BLaER1 treated with 17β-estradiol and CSF1 and Interleukin-3, amounts not matched to agents 10 nM and 100 nM (cell line): ENCODE results near the gene NDUFS2.

Experiments used
- H3K27ac ChIP-seq, 11 experiments: shearing (Covaris generic); formaldehyde crosslinking; 2 replicates each; pipeline ENCODE4 v1.8.1; 2022
- H3K27me3 ChIP-seq, 11 experiments: shearing (Covaris generic); formaldehyde crosslinking; 2 replicates each; pipeline ENCODE4 v1.8.1; 2022
- H3K36me3 ChIP-seq, 11 experiments: shearing (Covaris generic); formaldehyde crosslinking; 2 replicates each; pipeline ENCODE4 v1.8.1; 2022
- H3K4me1 ChIP-seq, 10 experiments: shearing (Covaris generic); formaldehyde crosslinking; 2 replicates each; pipeline ENCODE4 v1.8.1; 2022
- H3K4me2 ChIP-seq, 11 experiments: shearing (Covaris generic); formaldehyde crosslinking; 2 replicates each; pipeline ENCODE4 v1.8.1; 2022
- H3K4me3 ChIP-seq, 10 experiments: shearing (Covaris generic); formaldehyde crosslinking; 2 replicates each; pipeline ENCODE4 v1.8.1; 2022
- H3K9ac ChIP-seq, 11 experiments: shearing (Covaris generic); formaldehyde crosslinking; 2 replicates each; pipeline ENCODE4 v1.8.1; 2022
- H3K9me3 ChIP-seq, 11 experiments: shearing (Covaris generic); formaldehyde crosslinking; replicated peaks in 1 of 11; 2 replicates each; pipeline ENCODE4 v1.8.1; 2022
- H4K20me1 ChIP-seq, 11 experiments: shearing (Covaris generic); formaldehyde crosslinking; 2 replicates each; pipeline ENCODE4 v1.8.1; 2022
- Cebpa-rat ChIP-seq, 11 experiments: shearing (Covaris generic); IDR thresholded peaks; 2 replicates each; pipeline ENCODE4 v1.8.1; 2022

NDUFS2 gene

DNA sequence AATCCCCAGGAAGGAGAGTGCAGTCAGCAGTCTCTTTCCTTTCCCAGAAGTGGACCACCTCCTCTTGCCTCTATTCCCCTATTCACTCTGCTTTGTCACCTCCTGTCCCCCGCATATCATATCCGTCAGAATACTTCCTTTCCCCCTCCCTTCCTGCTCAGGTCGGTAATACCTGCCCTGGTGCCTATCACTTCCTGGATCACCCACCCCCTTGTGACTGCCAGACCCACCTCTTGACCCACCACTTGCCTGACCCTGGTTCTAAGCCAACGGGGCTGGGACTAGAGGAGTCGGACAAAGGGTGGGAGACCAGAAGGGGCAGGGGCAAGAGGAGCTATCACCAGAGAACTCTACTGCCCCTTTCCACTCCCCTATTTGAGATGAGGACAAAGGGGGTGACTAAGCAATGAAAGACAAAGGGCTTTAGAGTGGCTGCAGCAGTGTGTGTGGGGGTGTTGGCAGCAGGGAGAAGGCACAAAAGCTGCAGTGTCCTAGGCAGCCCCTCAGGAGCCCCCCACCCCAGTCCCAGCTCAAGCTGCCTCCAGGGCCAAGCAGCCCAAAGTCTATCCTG is 1.7 kb upstream of the NDUFS2 start:
- Histone ChIP-seq H3K36me3 (peaks cover 3 to 24% (median 20%) of the 10 kb centered on the region in 11 experiments; a peak in 20 of 22 replicates), H3K4me3 (no peak overlapping the region), H3K4me1 (peaks cover 58 to 93% (median 77%) of the 10 kb centered on the region in 10 experiments), H3K27ac (peak overlapping the region; percentile 82 to 93 (median 90)), H3K4me2 (peak overlapping the region; percentile 71 to 94 (median 88)), H3K9me3 (no peaks in the 10 kb centered on the region), H3K9ac (peak overlapping the region in 7 of 11 experiments; percentile 30 to 89 (median 83); a peak in 8 of 22 replicates), H3K27me3 (no peaks in the 10 kb centered on the region), H4K20me1 (no peaks in the 10 kb centered on the region)
- no peak for TF ChIP-seq Cebpa-rat (IDR thresholded peaks at IDR 0.05)

DNA sequence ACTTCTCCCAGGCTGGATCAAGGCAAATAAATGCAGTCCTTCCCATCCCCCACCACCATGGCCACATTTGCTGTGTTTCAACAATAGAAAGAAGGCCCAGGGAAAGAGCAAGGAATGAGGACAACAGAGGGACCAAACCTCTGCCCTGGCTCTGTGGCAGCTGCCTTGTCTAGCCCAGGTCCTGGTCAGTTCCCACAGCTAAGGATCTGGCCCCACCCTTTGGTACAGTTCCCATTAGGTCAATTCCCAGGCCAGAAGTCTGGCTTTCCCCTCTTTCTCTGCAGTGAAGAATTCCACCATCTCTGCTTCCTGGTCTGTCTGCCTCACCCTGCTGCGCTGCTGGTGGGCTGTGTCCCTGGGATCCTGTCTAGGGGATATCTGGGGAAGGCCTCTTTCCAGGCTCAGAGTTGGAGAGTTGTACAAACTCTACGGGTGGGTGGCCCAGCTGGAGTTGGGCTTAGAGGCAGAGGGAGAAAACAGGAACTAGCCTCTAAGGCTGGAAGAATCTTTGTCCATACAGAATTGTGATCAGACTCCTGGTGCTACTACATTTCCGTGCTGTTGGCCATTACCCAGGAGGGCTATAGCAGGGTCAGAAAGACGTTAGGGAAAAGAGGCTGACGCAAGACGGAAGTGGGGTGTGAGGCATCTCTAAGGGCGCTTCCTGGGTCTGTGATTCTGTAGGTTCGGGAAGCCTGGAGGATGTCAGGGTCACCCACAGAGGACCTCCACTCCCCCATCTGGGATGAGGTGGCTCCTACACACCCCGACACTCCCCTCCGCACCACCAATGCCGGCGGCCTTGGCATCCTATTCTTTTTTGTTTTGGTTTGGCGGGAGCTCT is 953 bp upstream of the NDUFS2 start:
- no peaks in the 10 kb centered on the region for H4K20me1 ChIP-seq
- H3K27me3 ChIP-seq = no peaks in the 10 kb centered on the region
- no peak for TF ChIP-seq Cebpa-rat (IDR thresholded peaks at IDR 0.05)
- no peaks in the 10 kb centered on the region for H3K9me3 ChIP-seq
- H3K4me3 ChIP-seq = peak overlapping the region in 9 of 10 experiments; percentile 65 to 85 (median 77); a peak in 19 of 20 replicates
- H3K36me3 ChIP-seq = peaks cover 5 to 31% (median 26%) of the 10 kb centered on the region in 11 experiments
- H3K9ac ChIP-seq = peak overlapping the region; percentile 82 to 92 (median 88); a peak in 21 of 22 replicates
- peaks cover 55 to 93% (median 73%) of the 10 kb centered on the region in 10 experiments for H3K4me1 ChIP-seq
- H3K4me2 ChIP-seq = peak overlapping the region; percentile 71 to 94 (median 88)
- peak overlapping the region; percentile 82 to 93 (median 90) for H3K27ac ChIP-seq

DNA sequence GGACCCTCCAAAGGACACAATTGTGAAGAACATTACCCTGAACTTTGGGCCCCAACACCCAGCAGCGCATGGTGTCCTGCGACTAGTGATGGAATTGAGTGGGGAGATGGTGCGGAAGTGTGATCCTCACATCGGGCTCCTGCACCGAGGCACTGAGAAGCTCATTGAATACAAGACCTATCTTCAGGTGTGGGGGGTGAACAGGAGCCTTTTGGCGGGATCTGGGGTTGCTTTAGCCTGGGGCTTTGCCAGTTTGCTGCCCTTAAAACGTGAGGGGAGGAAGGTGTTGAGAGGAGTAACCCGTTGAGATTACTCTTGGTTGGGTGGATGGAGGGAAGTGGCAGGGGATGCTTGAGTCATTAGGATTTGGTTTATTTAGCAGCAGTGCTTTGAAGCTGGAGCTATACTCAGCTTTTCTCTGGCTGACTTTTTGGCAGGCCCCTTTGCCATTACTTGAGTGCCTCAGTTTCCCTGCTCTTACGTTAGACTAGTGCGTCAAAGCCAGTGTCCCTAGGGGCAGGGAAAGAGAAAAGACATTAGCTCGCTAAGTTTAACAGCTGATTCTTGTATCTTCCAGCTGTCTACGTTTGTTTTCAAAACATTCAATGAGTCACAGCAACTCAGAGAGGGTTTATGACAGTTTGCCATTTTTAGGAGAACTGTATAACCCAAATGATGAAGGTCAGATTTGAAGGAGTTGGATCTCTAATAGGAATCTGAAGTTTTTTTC is 4.4 kb downstream of the NDUFS2 start:
- no peaks in the 10 kb centered on the region for H3K9me3 ChIP-seq
- H3K9ac ChIP-seq = peak overlapping the region in 2 of 11 experiments; percentile 39 to 40; a peak in 3 of 22 replicates
- peaks cover 0 to 18% (median 5%) of the 10 kb centered on the region in 11 experiments; a peak in 9 of 22 replicates for H4K20me1 ChIP-seq
- H3K36me3 ChIP-seq = peaks cover 56 to 84% (median 79%) of the 10 kb centered on the region in 11 experiments
- H3K27ac ChIP-seq = peak overlapping the region in 1 of 11 experiments; percentile 34; a peak in 1 of 22 replicates
- H3K27me3 ChIP-seq = no peaks in the 10 kb centered on the region
- no peak overlapping the region for H3K4me3 ChIP-seq
- peaks cover 20 to 77% (median 33%) of the 10 kb centered on the region in 10 experiments for H3K4me1 ChIP-seq
- TF ChIP-seq Cebpa-rat (IDR thresholded peaks at IDR 0.05) = no peak
- H3K4me2 ChIP-seq = peak overlapping the region in 3 of 11 experiments; percentile 30 to 92 (median 53); a peak in 6 of 22 replicates

- no peak for TF ChIP-seq Cebpa-rat (IDR thresholded peaks at IDR 0.05)
- peaks cover 62 to 90% (median 85%) of the 10 kb centered on the region in 11 experiments for H3K36me3 ChIP-seq
Observed at GRCh38 chr1:161207173-161207572, 5.0 kb downstream of the NDUFS2 start.

GRCh38 chr1:161209790-161210409 is 7.7 kb downstream of the NDUFS2 start:
- Histone ChIP-seq H3K4me1 (peaks cover 16 to 75% (median 27%) of the 10 kb centered on the region in 10 experiments), H3K4me2 (peak overlapping the region in 5 of 11 experiments; percentile 1 to 62 (median 56); a peak in 9 of 22 replicates), H4K20me1 (peaks cover 0 to 43% (median 10%) of the 10 kb centered on the region in 11 experiments; a peak in 10 of 22 replicates), H3K9ac (no peak overlapping the region), H3K36me3 (peaks cover 85 to 100% (median 93%) of the 10 kb centered on the region in 11 experiments), H3K27ac (no peak overlapping the region), H3K9me3 (no peaks in the 10 kb centered on the region), H3K27me3 (peaks cover 0 to 1% (median 0%) of the 10 kb centered on the region in 11 experiments; a peak in 4 of 22 replicates), H3K4me3 (no peak overlapping the region)
- TF ChIP-seq Cebpa-rat (IDR thresholded peaks at IDR 0.05) = no peak

More at GRCh38 chr1:161207173-161207572, 5.0 kb downstream of the NDUFS2 start:
- Histone ChIP-seq H3K9ac (peak overlapping the region in 2 of 11 experiments; percentile 39 to 40; a peak in 3 of 22 replicates), H3K27ac (peak overlapping the region in 1 of 11 experiments; percentile 34; a peak in 1 of 22 replicates), H3K9me3 (no peaks in the 10 kb centered on the region), H3K4me2 (peak overlapping the region in 3 of 11 experiments; percentile 30 to 92 (median 53); a peak in 4 of 22 replicates), H3K4me3 (no peak overlapping the region), H4K20me1 (peaks cover 0 to 21% (median 6%) of the 10 kb centered on the region in 11 experiments; a peak in 9 of 22 replicates), H3K4me1 (peaks cover 16 to 73% (median 29%) of the 10 kb centered on the region in 10 experiments), H3K27me3 (no peaks in the 10 kb centered on the region)

GRCh38 chr1:161214369-161214768 is 12.2 kb downstream of the NDUFS2 start:
- H3K4me1 ChIP-seq = peaks cover 57 to 80% (median 61%) of the 10 kb centered on the region in 10 experiments
- H3K36me3 ChIP-seq = peaks cover 52 to 66% (median 56%) of the 10 kb centered on the region in 11 experiments
- H3K9ac ChIP-seq = peak overlapping the region in 4 of 11 experiments; percentile 54 to 91 (median 87); a peak in 7 of 22 replicates
- H3K27me3 ChIP-seq = peaks cover 8 to 42% (median 38%) of the 10 kb centered on the region in 11 experiments; a peak in 21 of 22 replicates
- H3K9me3 ChIP-seq = no peaks in the 10 kb centered on the region
- peak overlapping the region in 5 of 11 experiments; percentile 20 to 92 (median 83); a peak in 9 of 22 replicates for H3K27ac ChIP-seq
- peak overlapping the region in 5 of 10 experiments; percentile 44 to 81 (median 70); a peak in 9 of 20 replicates for H3K4me3 ChIP-seq
- TF ChIP-seq Cebpa-rat (IDR thresholded peaks at IDR 0.05) = no peak
- H3K4me2 ChIP-seq = peak overlapping the region; percentile 77 to 100 (median 94)
- peaks cover 9 to 66% (median 30%) of the 10 kb centered on the region in 11 experiments; a peak in 18 of 22 replicates for H4K20me1 ChIP-seq

DNA sequence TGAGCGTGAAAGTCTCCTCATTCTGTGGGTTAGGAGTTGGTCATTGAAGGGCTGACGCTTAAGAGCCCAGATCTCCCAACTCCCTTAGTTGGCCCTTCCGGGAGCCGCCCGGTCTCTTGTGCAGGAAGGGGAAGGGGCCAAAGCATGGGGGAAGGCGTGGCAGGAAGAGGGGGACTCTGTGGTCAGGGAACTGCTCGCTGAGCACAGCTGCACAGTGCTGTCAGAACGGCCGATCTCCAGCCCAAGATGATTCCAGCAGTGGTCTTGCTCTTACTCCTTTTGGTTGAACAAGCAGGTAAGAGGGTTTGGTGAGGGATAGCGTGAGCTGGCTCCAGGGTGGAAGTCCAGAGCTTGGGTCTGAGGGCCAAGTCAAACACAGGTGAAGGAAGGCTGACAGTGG is 12.9 kb downstream of the NDUFS2 start, which contains the start of gene FCER1G:
Gene FCER1G, plus strand, starts transcription at position 220 of the 400 bp plus-strand sequence. Its CDS starts 27 bp downstream, at position 247.
- Histone ChIP-seq H4K20me1 (peaks cover 6 to 63% (median 32%) of the 10 kb centered on the region in 11 experiments; a peak in 17 of 22 replicates), H3K27me3 (peaks cover 8 to 49% (median 45%) of the 10 kb centered on the region in 11 experiments; a peak in 21 of 22 replicates), H3K27ac (peak within 1 kb of the TSS in 5 of 11 experiments; percentile 20 to 92 (median 83); a peak in 9 of 22 replicates), H3K9ac (peak within 1 kb of the TSS in 5 of 11 experiments; percentile 34 to 91 (median 86); a peak in 9 of 22 replicates), H3K4me3 (peak within 1 kb of the TSS in 8 of 10 experiments; percentile 6 to 81 (median 56); a peak in 11 of 20 replicates), H3K36me3 (peaks cover 46 to 67% (median 49%) of the 10 kb centered on the region in 11 experiments), H3K4me1 (peaks cover 50 to 74% (median 57%) of the 10 kb centered on the region in 10 experiments), H3K9me3 (no peaks in the 10 kb centered on the region), H3K4me2 (peak within 1 kb of the TSS; percentile 77 to 100 (median 94))
- TF ChIP-seq Cebpa-rat (IDR thresholded peaks at IDR 0.05) = no peak
